Sciatic nerve (tissue), 2 donors: ENCODE measurements around the gene KRTAP4-11. TPM values are rescaled to one million over a fixed set of nuclear protein-coding genes. Genes with fewer than 3 reads are reported as not detected.
"Not testable (repeated sequence)": the region's sequence is repeated elsewhere in the genome, so short reads cannot be mapped to it uniquely, and the experiment has no call there.

Source experiments
- ATAC-seq: fragments of 200-7000 bp; cut with Tn5 transposase; one replicate; pipeline ENCODE4 v1.9.1; 2020; ENCODE audit warnings: mild to moderate bottlenecking, moderate library complexity
- DNase-seq: peaks from one replicate; pipeline ENCODE4 v3.0.0-alpha.2; 2020; ENCODE audit warnings: low spot score
- intact Hi-C: fragments of 100-400 bp; cut with DNase I; formaldehyde crosslinking; loops from one replicate; pipeline ENCODE4 v1.14.2; 2022
- total RNA-seq: library from RNA; stranded (reverse); fragmentation: NEBNext Ultra II Directional; extraction: Animal tissue kit (Norgen Biotek cat#: 25700); gene quantifications from one replicate; pipeline ENCODE4 v1.2.1, GENCODE V29; 2021
- donor health status: DM: no; HTN: no; CAD: no.
- donor health status: DM: no; HTN: no; CAD: no.

KRTAP4-11 gene
- total RNA-seq, 1 donor from 2014 or later: not detected

GRCh38 chr17:41131979-41132378, 13.8 kb upstream of the KRTAP4-11 start:
- no peak for DNase-seq
- intact Hi-C loops: no loop called here
- no peak for ATAC-seq

DNA sequence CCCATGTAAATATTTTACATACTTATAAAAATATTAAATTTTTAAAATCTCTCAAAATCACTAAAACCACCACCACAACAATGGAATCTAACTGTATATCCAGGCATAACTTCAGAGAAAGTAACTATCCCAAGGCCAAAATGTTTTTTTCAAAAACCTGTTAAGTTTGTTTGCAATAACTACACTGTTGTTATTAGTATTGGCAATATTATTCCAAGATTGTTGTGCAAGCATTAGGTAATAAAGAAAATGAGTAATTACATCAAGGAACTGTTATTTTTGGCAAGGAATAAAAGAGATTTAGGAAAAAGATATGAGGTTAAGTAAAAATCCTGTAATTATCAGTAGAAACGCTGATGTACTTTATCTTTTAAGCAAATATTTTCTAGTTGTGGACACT, 9.2 kb upstream of the KRTAP4-11 start:
- DNase-seq: no peak
- ATAC-seq: no peak
- intact Hi-C loops: no loop called here

DNA sequence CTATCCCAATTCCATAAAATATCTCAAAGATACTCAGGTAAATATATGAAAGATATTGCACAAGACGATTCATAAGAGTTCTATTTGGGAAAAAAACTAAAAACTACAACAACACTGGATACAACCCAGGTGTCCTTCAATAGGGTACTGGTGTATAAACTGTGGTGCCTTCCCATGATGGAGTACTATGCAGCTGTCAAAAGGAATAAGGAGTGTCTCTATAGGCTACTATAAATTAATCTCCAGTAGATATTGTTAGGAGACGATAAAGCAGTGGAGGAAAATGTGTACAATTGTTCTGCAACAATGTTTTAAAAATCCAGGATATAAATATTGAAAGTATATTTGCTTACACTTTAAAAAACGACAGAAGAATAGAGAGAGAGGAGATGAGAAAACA, 8.2 kb upstream of the KRTAP4-11 start:
- intact Hi-C loops: no loop called here
- DNase-seq: no peak
- ATAC-seq: no peak

- ATAC-seq (no peak), DNase-seq (no peak)
- intact Hi-C loops: no loop called here
Observed at GRCh38 chr17:41125064-41125463, 6.9 kb upstream of the KRTAP4-11 start.

DNA sequence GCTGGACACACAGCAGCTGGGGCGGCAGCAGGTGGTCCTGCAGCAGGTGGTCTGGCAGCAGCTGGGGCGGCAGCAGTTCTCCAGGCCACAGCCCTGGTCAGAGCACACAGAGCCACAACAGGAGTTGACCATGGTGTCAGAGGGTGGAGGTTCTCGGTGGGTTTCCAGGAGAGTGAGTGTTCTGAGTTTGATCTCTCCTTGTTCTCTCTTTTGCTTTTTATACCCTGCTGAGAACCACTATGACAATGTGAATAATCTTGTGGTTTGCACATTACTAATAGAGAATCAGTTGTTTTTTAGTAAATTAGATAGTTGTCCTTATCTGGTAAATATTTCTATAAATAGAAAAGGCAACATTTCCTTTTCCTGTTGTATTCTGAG, 5.8 kb upstream of the KRTAP4-11 start, which contains the start of gene KRTAP4-12:
TSS of gene KRTAP4-12 (minus strand) at position 192 of the 381 bp plus-strand sequence. CDS start at position 132, 60 bp downstream.
- ATAC-seq, intact Hi-C loops, DNase-seq: not testable (repeated sequence)

- DNase-seq, intact Hi-C loops, ATAC-seq: not testable (repeated sequence)
Observed at GRCh38 chr17:41123292-41123990, 5.3 kb upstream of the KRTAP4-11 start.

- intact Hi-C loops: no loop called here
- DNase-seq (no peak), ATAC-seq (no peak)
Observed at GRCh38 chr17:41121742-41122141, 3.6 kb upstream of the KRTAP4-11 start.

GRCh38 chr17:41119696-41120690, 1.8 kb upstream of the KRTAP4-11 start:
- intact Hi-C loops, DNase-seq, ATAC-seq: not testable (repeated sequence)

DNA sequence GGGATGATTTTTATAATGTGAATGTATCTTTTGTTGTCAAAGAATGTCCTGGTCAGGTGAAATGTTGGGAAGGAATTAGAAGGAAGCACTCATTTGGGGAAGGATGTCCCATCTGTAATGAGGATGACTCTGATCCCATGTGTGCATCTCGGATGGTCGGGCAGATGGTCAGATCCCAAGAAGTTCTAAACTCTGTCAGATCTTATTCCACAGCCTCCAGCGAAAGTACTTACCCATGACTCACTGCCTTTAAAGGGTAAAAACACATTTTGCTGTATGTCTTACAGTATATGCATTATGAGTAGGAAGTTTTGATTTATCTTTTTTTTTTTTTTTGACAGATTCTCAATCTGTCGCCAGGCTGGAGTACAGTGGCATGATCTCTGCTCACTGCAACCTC, 548 bp upstream of the KRTAP4-11 start:
- no peak for ATAC-seq
- intact Hi-C loops: no loop called here
- no peak for DNase-seq

- DNase-seq (no peak), ATAC-seq (no peak)
- intact Hi-C loops: no loop called here
Observed at GRCh38 chr17:41116297-41116696, 1.9 kb downstream of the KRTAP4-11 start.

DNA sequence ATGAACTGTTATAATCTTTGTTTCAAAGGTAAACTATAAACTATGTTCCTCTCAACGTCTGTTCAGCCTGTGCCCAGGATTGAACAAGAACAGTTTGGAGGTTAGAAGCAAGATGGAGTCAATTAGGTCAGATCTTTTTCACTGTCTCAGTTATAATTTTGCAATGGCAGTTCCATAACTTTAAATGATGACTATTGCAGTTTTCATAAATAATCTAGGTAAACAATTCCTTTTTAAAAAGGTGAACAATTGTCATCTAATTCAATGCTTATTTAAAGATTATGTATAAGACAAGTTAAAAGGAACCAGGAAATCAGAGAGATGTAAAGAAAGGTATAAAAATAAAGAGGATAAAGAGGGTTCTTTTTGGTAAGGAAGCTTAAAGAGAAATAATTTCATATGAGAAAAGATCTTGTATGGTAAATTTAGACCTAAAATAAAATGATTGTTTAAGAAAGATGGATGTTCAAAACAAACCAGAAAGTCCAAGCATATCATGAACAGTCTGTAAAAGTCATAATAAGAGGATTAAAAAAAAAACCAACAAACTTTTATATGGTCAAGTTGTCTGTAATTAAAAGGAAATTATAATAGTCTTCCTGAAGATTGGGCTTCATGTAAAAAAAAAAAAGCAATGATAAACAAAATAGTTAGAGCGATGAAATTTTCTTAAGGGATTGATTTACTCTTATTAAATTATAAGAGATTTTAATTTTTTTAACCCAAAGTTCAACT, 6.9 kb downstream of the KRTAP4-11 start:
- no peak for DNase-seq
- intact Hi-C loops: no loop called here
- ATAC-seq: no peak

- DNase-seq, intact Hi-C loops, ATAC-seq: not testable (repeated sequence)
Observed at GRCh38 chr17:41108728-41109386, 9.3 kb downstream of the KRTAP4-11 start.

GRCh38 chr17:41107941-41108450, 10.2 kb downstream of the KRTAP4-11 start:
- DNase-seq: no peak
- intact Hi-C loops: no loop called here

DNA sequence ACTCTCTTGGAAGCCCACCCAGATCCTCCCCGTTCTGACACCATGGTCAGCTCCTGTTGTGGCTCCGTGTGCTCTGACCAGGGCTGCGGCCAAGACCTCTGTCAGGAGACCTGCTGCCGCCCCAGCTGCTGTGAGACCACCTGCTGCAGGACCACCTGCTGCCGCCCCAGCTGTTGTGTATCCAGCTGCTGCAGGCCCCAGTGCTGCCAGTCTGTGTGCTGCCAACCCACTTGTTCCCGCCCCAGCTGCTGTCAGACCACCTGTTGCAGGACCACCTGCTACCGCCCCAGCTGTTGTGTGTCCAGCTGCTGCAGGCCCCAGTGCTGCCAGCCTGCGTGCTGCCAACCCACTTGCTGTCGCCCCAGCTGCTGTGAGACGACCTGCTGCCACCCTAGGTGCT, 12.8 kb downstream of the KRTAP4-11 start, which contains the start of gene KRTAP4-9:
TSS of gene KRTAP4-9 (plus strand) at position 43 of the 400 bp plus-strand sequence. CDS start at position 43, 0 bp downstream.
- ATAC-seq, intact Hi-C loops, DNase-seq: not testable (repeated sequence)

More at GRCh38 chr17:41107941-41108450, 10.2 kb downstream of the KRTAP4-11 start:
- no peak for ATAC-seq

DNA sequence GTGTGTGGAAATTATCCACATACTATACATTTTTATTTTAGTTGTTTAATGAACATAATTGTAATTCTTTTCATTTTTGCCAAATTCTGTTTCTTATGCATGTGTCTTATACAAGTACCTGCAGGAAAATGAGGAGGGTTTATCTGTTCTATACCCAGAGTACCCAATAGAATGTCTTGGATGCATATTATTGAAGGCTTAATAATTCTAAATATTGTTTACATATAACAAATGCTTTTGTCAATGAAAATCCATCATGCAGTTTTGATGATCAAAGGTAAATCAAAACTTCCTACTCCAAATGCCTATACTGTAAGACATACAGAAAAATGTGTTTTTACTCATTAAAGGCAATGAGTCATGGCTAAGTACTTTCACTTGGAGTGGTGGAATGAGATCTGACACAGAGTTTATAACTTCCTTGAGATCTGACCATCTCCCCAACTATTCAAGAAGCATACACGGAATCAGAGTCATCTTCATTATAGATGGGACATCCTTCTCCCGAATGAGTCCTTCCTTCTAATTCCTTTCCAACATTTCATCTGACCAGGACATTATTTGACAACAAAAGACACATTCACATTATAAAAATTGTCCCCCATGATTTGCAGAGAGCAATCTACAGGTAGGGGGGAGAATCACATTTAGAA, 13.7 kb downstream of the KRTAP4-11 start:
- DNase-seq, ATAC-seq, intact Hi-C loops: not testable (repeated sequence)

DNA sequence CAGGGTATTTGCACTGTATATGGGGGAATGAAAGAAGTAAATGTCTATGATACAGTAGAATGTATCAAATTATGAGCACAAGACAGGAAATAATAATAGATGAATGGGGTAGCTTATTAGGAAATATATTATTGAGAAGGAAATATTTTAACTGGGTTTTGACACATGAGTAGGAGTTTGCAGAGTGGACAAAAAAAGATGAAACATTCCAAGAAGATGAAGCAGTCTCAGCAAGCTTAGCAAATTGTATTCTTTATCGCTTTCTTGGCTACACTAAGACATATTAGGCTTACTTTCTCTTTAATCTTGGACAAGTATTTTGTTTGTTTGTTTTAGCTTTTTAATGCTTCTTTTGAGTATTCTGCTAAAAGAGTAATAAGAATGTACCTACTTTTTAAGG, 14.3 kb downstream of the KRTAP4-11 start:
- DNase-seq (no peak), ATAC-seq (no peak)
- intact Hi-C loops: no loop called here

DNA sequence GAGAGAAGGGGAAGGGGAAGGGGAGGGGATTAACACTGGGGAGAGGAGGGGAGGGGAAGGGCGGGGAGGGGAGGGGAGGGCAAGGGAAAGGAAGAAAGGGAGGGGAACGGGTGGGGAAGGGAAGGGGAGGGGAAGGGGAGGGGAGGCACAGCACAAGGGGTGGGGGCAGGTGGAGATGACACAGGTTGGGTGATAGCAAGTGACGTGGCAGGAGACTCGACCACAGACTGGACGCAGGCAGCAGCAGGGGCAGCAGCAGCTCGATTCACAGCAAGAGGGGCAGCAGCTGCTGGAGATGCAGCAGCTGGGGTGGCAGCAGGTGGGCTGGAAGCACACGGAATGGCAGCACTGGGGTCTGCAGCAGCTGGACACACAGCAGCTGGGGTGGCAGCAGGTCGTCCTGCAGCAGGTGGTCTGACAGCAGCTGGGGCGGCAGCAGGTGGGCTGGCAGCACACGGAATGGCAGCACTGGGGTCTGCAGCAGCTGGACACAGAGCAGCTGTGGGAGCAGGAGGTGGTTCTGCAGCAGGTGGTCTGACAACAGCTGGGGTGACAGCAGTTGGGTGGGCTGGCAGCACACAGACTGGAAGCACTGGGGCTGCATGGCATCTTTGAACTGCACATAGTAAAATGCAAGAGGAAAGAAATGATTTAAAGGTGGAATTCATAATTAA, 16.4 kb downstream of the KRTAP4-11 start, which contains the start of gene KRTAP4-16:
TSS of gene KRTAP4-16 (minus strand) at position 624 of the 674 bp plus-strand sequence. CDS start at position 624, 0 bp downstream.
- ATAC-seq: no peak
- intact Hi-C loops: no loop called here

More for the DNA sequence above, 16.4 kb downstream of the KRTAP4-11 start, which contains the start of gene KRTAP4-16:
- no peak for DNase-seq
